ENCODE measurements around the gene DOCK2. TPM values are rescaled to one million over a fixed set of nuclear protein-coding genes. Genes with fewer than 3 reads are reported as not detected.

Gene DOCK2
- total and polyA plus RNA-seq, 2 donors (not counting 3 experiments of a cell fraction or from before 2014, with no cell fraction given) = 0.62 to 4.8 TPM

GRCh38 chr5:170081616-170082015, 444.5 kb downstream of the DOCK2 start:
- intact Hi-C loops (cut with micrococcal nuclease) = no loop called here
- no peak for DNase-seq (ENCODE audit: low read depth, low spot score)
- Histone ChIP-seq H4K20me1 (replicated peaks; ENCODE audit: control insufficient read depth, extremely low read depth, insufficient read depth, low read length) (no peaks in the 10 kb centered on the region), H3K79me2 (ENCODE audit: control insufficient read depth, insufficient read depth, low read length) (no peaks in the 10 kb centered on the region), H3K4me1 (ENCODE audit: control insufficient read depth, extremely low read depth, insufficient read depth, low read length) (no peaks in the 10 kb centered on the region), H2AFZ (ENCODE audit: low read depth, low read length) (no peak overlapping the region), H3K9ac (replicated peaks; ENCODE audit: extremely low read depth, insufficient read depth, low read length) (no peak overlapping the region), H3K4me3 (replicated peaks in 1 of 3; ENCODE audit: insufficient read depth in 1 of 3, low read depth in 1 of 3, low read length in 3 of 3) (no peak overlapping the region), H3K27me3 (ENCODE audit: control insufficient read depth in 2 of 2, insufficient read depth in 2 of 2, low read length in 2 of 2) (peaks cover 0 to 12% of the 10 kb centered on the region in 2 experiments), H3K27ac (ENCODE audit: insufficient read depth, low read depth, low read length) (no peak overlapping the region), H3K4me2 (ENCODE audit: insufficient read depth, low read length) (no peak overlapping the region), H3K9me1 (replicated peaks; ENCODE audit: control insufficient read depth, extremely low read depth, insufficient read depth, low read length) (no peaks in the 10 kb centered on the region), H3K36me3 (ENCODE audit: control insufficient read depth in 2 of 2, extremely low read depth in 1 of 2, insufficient read depth in 2 of 2, low read length in 2 of 2) (no peaks in the 10 kb centered on the region), H3K9me3 (replicated peaks; ENCODE audit: control insufficient read depth, insufficient read depth, low read length) (no peaks in the 10 kb centered on the region)
- TF ChIP-seq POLR2A (IDR thresholded peaks at IDR 0.05; ENCODE audit: low read depth, low read length) (no peak), MAX (IDR thresholded peaks at IDR 0.05; ENCODE audit: insufficient read depth, insufficient read length) (no peak), FOS (IDR thresholded peaks at IDR 0.05; ENCODE audit: borderline replicate concordance, insufficient read depth, low read length) (no peak), MYC (IDR thresholded peaks at IDR 0.05; ENCODE audit: low read depth, low read length) (no peak), POLR2AphosphoS5 (IDR thresholded peaks at IDR 0.05; ENCODE audit: insufficient read depth, low read depth, low read length) (no peak), GATA2 (IDR thresholded peaks at IDR 0.05; ENCODE audit: insufficient read depth, insufficient read length, low read depth, low read length) (no peak), EZH2 (IDR thresholded peaks at IDR 0.05; ENCODE audit: borderline replicate concordance, low read depth, low read length, severe bottlenecking) (no peak), CTCF (IDR thresholded peaks at IDR 0.05; ENCODE audit: extremely low read depth in 1 of 2, insufficient read depth in 1 of 2, low read depth in 1 of 2, low read length in 2 of 2) (no peak), JUN (IDR thresholded peaks at IDR 0.05; ENCODE audit: borderline replicate concordance, insufficient read depth, insufficient read length, low read depth) (no peak)
- dilution Hi-C loops (cut with MboI; ENCODE audit: extremely low pct_ligation_motif_present, low sequenced_read_pairs) = loop anchor here (25.0 kb wide), 1 partner anchor 106 kb away; no protein-coding TSS in a partner anchor
- POLR2A ChIA-PET = no interaction called here
- FAIRE-seq = no peak
- BruUV-seq (replicated peaks) = no TSS peak
- CTCF ChIA-PET = interaction anchor here (0.8 kb wide), 1 partner anchor 11 kb away, joined by 4 read pairs; no protein-coding TSS in a partner anchor
